ENCODE data around the gene DNAJC9.

Gene DNAJC9

DNA sequence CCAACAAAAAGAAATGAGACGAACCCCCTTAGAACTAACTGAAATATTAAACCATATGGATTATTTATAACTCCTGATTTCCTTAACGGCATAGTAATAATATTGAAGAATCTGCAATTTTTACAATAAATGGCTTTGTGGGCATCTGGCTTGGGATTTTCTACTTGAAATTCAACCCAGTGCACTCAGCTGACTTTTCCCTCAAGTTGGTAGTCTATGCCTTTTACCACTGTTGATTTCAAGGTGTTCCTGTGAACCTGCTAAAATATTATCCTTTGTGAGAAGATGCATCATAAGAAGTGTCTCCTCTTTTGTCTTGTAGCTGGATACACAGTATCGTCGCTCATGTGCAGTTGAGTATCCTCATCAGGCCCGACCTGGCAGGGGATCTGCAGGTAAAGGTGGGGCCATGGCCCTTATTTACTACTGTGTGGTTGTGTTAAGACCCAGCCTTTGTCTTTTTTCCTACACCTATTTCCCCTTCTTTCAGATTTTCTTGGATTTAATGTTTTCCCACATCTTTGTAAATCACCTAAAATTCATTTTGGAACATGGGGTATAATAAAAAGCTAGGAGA lies 8.0 kb downstream of the DNAJC9 start:
- no peak for DNase-seq

DNA sequence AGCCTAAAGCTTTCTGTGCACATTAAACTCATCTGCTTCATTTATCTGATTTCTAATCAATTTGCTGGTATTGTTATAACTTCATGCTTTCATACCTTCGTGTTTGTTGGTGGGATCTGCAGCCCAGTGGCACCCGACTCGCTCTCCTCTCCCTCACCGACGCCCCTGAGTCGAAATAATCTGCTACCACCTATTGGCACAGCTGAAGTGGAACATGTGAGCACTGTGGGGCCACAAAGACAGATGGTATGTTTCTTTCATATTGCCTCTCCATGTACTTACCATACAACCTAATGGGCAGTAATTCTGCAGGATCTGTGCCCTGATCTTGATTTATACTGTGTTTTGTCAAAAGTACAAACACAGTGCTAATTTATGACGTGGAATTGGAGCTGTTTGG lies 12.4 kb downstream of the DNAJC9 start:
- no peak for DNase-seq

DNA sequence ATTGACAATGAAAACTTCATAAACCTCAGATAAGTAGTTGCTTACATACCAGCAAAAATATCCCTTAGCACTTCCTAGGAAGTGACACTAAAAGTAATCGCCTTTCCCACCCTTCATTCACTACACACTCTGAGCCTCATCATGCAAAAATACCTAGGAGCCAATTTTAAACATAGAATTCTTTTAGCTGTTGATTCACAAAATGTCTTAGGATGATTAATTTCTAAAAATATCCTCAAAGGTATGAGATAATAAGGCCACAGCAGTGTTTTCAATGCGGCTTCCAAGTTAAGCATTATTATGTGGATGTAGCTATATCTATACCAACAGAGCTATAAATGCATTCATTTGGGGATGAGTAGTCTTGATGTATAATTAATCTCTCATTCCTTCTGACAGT lies 13.2 kb downstream of the DNAJC9 start:
- no peak for DNase-seq

DNA sequence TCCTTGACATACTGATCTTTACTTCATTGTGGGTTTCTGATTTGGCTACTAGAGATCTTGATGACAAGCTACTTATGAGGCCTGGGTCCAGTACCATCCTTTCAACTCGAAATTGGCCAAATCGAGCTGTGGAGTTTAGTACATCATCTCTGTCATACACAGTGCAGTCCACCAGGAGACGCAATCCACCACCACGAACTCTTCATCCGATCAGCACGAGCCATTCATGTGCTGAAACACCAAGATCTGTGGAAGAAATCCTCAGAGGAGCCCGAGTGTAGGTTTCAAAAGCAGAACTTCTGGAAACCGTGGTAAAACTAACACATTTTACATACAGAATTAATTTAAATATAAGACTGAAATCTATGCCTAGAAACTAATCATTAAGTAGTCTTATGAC lies 14.2 kb downstream of the DNAJC9 start:
- no peak for DNase-seq

DNA sequence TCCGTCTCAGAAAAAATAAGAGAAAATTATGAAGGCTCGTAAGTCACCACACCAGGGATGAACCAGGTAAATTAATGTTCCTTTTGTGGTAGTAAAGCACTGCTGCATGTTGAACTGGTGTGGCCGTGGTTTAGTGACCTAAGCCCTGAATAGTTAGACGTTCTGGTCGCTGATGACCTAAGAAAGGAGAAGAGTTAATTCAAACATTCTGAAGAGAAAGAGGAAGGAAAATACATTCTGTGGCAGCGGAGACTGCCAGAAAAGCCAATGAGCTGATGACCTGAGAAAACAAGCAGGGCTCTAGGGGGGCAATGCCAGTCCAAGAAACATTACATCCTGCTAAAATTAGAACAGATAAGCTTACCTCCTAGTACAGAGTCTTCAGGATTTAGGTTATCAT lies 17.5 kb downstream of the DNAJC9 start:
- DNase-seq, result no peak

DNA sequence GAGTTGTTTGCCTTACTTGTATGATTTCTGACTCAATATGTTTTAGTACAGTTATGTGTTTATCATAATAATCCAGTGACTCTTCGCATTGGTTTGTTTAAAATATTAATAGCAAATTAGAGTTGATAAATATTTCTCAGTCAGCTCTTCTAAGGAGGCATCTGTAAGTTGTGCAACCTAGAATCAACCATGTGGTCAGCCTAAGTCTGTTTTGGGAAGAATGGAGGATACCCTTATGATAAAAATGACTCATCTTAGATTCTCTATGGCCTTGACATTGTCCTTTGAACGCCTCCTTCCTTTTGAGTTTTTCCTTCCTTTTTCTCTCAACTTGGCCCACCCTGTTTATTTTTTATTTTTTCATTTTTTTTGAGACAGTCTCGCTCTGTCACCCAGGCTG lies 18.8 kb downstream of the DNAJC9 start:
- DNase-seq, result no peak

DNA sequence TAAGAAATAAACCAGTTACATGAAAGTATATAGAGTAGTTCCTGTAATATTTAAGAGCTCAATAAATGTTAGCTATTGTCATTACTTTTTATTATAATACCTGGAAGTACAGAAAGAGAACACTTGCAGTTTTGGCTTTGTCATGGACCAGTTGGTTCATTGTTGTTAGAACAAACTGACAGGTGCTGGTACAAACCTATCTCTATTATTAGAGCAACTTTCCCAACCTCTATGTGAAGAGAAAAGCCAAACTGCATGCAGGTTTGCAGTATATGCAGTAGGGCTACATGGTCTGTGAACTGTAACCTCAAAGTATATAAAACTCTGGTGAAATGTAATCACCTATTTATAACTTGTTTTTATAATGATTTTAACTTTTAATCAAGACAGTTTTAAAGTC lies 20.4 kb downstream of the DNAJC9 start:
- no peak for DNase-seq

DNA sequence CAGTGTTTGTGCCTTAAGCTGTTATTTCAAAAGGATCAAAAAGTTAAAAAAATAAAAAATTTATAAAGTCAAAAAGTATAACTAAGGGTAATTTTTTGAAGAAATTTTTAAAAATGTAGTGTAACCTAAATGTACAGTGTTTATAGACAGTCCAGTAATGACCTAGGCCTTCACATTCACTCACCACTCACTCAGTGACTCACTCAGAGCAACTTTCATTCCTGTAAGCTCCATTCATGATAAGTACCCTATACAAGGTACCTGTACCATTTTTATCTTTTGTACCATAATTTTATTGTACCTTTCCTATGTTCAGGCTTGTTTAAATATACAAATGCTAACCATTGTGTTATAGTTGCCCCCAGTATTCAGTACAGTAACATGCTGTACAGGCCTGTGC lies 21.5 kb downstream of the DNAJC9 start:
- DNase-seq, result no peak

DNA sequence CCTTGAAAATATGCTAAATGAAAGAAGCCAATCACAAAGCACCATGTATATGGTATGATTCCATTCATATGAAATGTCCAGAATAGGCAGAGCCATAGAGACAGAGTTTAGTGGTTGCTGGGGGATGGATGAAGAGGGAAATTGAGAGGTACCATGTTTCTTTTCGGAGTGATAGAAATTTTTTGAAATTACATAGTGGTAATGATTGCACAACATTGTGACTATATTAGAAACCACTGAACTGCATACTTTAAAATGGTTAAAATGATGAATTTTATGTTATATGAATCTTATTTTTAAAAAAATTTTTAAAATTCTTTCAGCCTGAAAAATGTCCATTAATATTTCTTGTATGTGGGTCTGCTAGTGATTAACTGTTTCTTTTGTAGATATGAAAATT lies 26.1 kb downstream of the DNAJC9 start:
- no peak for DNase-seq

DNA sequence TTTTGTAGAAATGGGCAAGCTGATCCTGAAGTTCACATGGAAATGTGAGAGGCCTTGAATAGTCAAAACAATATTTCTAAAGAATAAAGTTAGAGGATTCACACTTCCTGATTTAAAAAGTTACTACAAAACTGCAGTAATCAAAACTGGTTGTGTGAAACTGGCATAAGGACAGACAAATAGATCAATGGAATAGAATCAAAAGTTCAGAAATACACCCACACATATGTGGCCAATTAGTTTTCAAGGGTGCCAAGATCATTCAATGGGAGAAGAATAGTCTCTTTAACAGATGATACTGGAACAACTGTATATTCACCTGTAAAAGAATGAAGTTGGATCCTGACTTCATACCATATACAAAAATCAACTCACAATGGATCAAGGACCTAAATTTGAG lies 27.7 kb downstream of the DNAJC9 start:
- no peak for DNase-seq

DNA sequence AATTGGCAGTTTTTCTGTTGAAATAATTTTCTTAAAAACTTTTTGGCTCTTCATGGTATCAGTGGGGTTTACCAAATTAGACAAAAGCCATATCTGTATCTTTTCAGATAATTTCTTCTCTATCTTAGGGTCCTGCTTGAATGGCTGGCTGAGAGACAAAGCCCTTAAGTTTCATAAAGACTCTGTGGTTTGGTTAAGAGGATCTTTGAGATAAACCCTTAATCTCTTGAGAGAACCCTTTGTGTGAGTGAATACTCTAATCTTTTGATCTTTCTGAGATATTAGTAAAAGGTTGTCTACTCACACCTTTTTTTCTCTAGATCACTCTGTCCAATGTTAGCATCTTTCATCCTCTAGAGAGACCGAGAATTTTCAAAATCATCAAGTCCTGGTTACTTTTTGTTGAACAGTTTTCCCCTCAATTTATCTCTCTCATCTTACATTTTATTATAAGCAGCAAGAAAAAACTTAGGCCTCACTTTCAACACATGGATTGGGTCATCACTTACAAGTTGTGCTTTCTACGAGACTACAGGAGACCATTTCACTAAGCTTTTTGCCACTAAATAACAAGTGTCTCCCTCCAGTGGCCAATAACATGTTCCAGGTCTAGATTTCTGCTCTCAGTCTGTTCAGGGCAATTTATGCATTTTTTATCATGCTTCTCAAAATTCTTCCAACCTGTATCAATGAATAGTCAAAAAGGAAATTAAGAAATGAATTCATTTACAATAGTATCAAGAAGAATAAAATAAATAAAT lies 28.4 kb downstream of the DNAJC9 start:
- peak; percentile 4 for DNase-seq

DNA sequence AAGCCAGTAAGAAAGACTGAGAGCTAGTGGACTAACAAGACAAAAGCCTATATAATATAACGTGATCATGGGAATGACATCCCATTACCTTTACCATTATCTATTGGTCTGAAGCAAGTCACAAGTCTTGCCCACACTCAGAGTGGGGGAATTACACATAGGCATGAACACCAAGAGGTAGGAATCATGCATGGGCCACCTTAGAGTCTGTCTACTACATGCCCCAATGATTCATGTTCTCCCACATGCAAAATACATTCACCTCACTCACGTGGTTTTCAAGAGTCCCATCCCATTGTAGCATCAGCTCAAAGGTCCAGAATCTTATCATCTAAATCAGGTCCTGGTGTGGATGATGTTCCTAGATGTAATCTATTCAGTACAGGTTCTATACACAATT lies 29.4 kb downstream of the DNAJC9 start:
- no peak for DNase-seq

DNA sequence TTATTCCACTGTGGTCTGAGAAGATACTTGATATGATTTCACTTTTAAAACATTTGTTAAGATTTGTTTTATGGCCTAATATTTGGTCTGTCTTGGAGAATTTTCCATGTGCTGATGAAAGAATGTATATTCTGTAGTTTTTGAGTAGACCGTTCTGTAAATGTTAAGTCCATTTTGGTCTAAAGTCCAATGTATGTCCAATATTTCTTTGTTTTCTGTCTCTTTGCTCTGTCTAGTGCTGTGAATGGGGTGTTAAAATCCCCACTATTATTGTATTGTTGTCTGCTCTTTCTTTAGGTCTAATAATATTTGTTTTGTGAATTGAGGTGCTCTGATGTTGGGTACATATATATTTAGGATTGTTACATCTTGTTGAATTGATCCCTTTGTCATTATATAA lies 31.3 kb downstream of the DNAJC9 start:
- DNase-seq, result no peak

DNA sequence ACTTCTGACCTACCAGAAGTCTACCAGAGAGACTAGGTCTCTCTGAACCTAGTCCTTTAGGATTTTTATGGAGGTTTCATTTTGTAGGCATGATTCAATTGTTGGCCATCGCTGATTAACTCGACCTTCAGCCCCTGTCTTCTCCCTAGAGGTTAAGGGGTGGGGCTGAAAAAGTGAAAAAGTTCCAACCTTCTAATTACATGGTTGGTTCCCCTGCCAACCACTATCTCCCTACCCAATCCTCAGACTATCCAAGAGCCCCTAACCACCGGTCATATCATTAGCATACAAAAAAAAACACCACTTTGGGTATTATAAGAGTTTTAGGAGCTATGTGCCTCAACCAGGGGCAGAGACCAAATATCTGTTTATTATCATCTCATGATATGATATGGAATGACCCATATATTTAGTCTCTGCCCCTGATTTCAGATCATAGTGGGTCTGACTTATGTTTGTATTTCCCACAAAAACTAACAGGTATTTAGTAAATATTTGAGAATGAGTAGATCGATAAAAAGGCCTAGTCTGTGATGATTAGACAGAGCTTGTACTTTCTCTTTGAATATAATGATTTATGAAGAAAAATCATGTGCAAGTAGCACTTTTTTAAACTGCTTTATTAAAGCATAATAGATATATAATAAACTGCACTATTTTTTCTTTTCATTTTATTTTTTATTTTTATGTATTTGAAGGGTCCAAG lies 35.8 kb downstream of the DNAJC9 start:
- DNase-seq, result no peak

DNA sequence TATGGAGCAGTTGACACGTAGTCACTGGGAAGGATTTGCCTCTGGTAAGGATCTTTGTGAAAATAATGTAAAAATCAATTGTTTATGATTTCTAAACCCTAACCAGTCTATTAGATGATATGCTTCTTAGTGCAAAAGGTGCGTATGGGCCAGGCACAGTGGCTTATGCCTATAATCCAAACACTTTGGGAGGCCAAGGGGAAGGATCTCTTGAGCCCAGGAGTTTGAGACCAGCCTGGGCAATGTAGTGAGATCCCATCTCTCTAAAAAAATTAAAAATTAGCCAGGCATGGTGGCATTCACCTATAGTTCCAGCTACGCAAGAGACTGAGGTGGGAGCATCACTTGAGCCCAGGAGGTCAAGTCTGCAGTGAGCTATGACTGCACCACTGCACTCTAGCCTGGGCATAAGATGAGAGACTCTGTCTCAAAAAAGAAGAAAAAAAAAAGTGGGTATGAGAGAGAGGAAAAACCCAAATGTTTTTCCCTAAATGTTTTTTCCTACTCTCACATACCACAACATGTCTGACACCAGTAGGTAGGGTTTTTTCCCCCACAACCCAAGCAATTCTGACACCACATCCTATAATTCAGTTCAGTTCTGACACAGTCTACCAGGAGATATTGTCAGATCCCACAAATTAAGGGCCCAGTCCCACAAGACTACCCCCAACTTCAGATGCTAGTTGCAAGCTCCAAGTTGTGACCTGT lies 36.5 kb downstream of the DNAJC9 start:
- no peak for DNase-seq

DNA sequence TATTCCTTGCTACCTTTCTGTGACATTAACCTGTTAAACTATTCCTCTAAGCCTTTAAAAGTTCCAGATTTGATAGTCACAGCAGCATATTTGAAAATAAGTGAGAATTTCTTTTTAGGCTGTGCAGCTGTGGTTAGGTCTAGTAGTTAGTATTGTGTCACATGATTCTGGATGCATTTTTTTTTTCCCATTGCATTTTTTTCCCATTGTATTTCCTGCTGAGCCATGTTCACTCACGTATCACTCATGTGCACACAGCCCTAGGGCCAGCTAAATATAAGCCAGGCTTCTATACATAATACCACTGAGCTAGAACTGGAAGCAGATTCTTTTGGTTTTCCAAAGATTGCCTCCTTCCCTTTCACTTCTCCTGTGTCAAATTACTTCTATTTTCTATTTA lies 37.4 kb downstream of the DNAJC9 start:
- DNase-seq, result no peak

DNA sequence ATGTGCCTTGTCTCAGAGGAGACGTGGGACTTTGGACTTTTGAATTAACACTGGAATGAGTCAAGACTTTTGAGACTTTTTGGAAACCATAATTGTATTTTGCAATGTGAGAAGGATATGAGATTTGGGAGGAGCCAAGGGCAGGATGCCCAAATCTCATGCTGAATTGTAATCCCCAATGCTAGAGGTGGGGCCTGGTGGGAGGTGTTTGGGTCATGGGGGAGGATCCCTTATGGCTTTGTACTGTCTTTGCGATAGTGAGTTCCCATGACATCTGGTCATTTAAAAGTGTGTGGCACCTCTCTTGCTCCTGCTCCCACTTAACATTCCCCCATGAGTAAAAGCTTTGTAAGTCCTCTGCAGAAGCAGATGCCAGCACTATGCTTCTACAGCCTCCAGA lies 39.2 kb downstream of the DNAJC9 start:
- DNase-seq, result no peak

DNA sequence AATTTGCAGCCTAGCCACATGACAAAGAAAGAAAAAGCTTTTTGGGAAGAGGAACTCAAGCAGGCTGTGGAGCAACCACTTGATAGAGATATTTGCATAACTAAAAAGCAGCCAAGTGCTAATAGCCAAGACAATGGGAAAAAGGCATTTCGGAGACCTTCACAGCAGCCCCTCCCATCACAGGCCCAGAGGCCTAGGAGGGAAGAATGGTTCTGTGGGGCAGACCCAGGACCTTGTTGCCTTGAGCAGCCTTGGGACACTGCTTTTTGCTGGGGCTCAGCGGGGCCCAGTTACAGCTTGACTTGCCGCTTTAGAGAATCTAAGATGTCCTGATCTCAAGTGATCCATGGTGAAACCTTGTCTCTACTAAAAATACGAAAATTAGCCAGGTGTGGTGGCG lies 40.7 kb downstream of the DNAJC9 start:
- DNase-seq, result no peak

DNA sequence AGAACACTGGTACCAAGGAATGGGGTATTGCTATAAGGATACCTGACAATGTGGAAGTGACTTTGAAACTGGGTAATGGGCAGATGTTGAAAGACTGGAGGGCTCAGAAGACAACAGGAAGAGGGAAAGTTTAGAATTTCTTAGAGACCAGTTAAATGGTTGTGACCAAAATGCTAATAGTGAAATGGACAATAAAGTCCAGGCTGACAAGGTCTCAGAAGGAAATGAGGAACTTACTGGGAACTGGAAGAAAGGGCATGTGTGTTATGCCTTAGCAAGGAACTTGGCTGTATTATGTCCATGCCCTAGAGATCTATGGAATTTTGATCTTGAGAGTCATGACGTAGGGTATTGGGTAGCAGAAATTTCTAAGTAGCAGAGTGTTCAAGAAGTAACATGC lies 41.2 kb downstream of the DNAJC9 start:
- DNase-seq, result no peak

DNA sequence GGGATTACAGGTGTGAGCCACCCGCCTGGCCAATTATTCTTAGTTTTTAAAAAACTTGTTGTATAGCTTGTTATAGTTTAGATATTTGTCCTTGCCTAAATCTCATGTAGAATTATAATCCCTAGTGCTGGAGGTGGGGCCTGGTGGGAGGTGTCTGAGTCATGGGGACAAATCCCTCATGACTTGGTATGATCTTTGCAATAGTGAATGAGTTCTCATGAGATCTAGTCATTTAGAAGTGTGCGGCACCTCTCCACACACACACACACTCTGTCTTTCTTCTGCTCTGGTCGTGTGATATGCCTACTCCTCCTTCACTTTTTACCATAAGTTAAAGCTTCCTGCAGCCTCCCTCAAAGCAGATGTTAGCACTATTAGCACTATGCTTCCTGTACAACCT lies 42.0 kb downstream of the DNAJC9 start:
- no peak for DNase-seq

All from NCI-H69 (cell line).